Small intestine (tissue), 7 donors: Measurements from ENCODE around the gene UBE2F. TPM values are rescaled to one million over a fixed set of nuclear protein-coding genes. Genes with fewer than 3 reads are reported as not detected.

Experiments used
- DNase-seq, 2 donors: peaks; one replicate each; pipeline versions ENCODE4 v3.0.0 to v3.0.0-alpha.2; 2013
- FAIRE-seq: peaks from 2 replicates; lab custom pipeline; 2012; peaks lifted over from hg19 to GRCh38; lab: Jason Lieb, UNC
- H3K27ac ChIP-seq, 3 donors: one replicate each; pipeline ENCODE4 v1.5.1; 2013; ENCODE audit warnings: low read length in 2 of 3, mild to moderate bottlenecking in 2 of 3, control low read depth in 1 of 3, inconsistent platforms in 1 of 3, low read depth in 1 of 3, moderate library complexity in 1 of 3
- H3K27me3 ChIP-seq, 3 donors: one replicate each; pipeline ENCODE4 v1.6.1; 2013; ENCODE audit warnings: low read length in 3 of 3, inconsistent platforms in 1 of 3; ENCODE audit not compliant: control insufficient read depth in 3 of 3, insufficient read depth in 3 of 3
- H3K36me3 ChIP-seq, 3 donors: one replicate each; pipeline ENCODE4 v1.6.1; 2013; ENCODE audit warnings: low read length in 3 of 3, inconsistent platforms in 1 of 3, low read depth in 1 of 3, mild to moderate bottlenecking in 1 of 3, moderate library complexity in 1 of 3; ENCODE audit not compliant: control insufficient read depth in 3 of 3, insufficient read depth in 2 of 3
- H3K4me1 ChIP-seq, 3 donors: one replicate each; pipeline ENCODE4 v1.6.1; 2013; ENCODE audit warnings: low read length in 2 of 3, inconsistent platforms in 1 of 3, low read depth in 1 of 3, mild to moderate bottlenecking in 1 of 3, moderate library complexity in 1 of 3; ENCODE audit not compliant: control insufficient read depth in 3 of 3, insufficient read depth in 2 of 3
- H3K4me3 ChIP-seq, 3 donors: one replicate each; pipeline ENCODE4 v1.5.1; 2013; ENCODE audit warnings: low read length in 3 of 3, control low read depth in 1 of 3, inconsistent platforms in 1 of 3, low read depth in 1 of 3, mild to moderate bottlenecking in 1 of 3, moderate library complexity in 1 of 3
- H3K9me3 ChIP-seq, 2 donors: one replicate each; pipeline ENCODE4 v1.6.1; 2013; ENCODE audit warnings: low read depth in 1 of 2, low read length in 1 of 2; ENCODE audit not compliant: control insufficient read depth in 2 of 2, insufficient read depth in 1 of 2
- WGBS, 3 donors: extraction: QIAGEN DNeasy Blood & Tissue Kit; methylation state at CpG; one replicate each; pipeline ENCODE4 v1.1.7; 2013; 5-methylcytosine and 5-hydroxymethylcytosine counted together
- polyA plus RNA-seq, 4 donors: library from polyadenylated mRNA; stranded (reverse) in 3 of 4; unstranded in 1 of 4; fragments of 200-250 nt in 3 of 4; fragments of 120-200 nt in 1 of 4; gene quantifications; one replicate each; pipeline versions ENCODE4 v1.2.1 to v1.2.3, GENCODE V29; 2013
- donor health status: healthy with polysubstance abuse.
- donor health status: control.
- donor health status: control.
- donor health status: Bipolar disorder and iron deficiency.
- donor health status: healthy.

The UBE2F gene
- polyA plus RNA-seq, 4 donors = 39.7 to 64.2 (median 54.7) TPM

GRCh38 chr2:237935740-237936452 lies 30.9 kb upstream of the UBE2F start:
- Histone ChIP-seq H3K9me3 (no peaks in the 10 kb centered on the region), H3K27me3 (no peaks in the 10 kb centered on the region), H3K4me1 (peaks cover 0 to 5% (median 0%) of the 10 kb centered on the region in 3 donors), H3K4me3 (no peak overlapping the region), H3K27ac (no peak overlapping the region), H3K36me3 (no peaks in the 10 kb centered on the region)
- FAIRE-seq = no peak
- WGBS, 3 donors = 83 to 87% (median 85%) methylated on average over 11 of the region's 11 CpGs
- peak in 1 of 2 donors; percentile 30 for DNase-seq

GRCh38 chr2:237939251-237939650 lies 27.6 kb upstream of the UBE2F start:
- no peaks in the 10 kb centered on the region for H3K27me3 ChIP-seq
- DNase-seq (peak in 1 of 2 donors; percentile 43), FAIRE-seq (no peak)
- H3K9me3 ChIP-seq = peaks cover 0 to 7% of the 10 kb centered on the region in 2 donors
- no peaks in the 10 kb centered on the region for H3K4me1 ChIP-seq
- H3K4me3 ChIP-seq = no peak overlapping the region
- no peaks in the 10 kb centered on the region for H3K36me3 ChIP-seq
- H3K27ac ChIP-seq = no peak overlapping the region

DNA sequence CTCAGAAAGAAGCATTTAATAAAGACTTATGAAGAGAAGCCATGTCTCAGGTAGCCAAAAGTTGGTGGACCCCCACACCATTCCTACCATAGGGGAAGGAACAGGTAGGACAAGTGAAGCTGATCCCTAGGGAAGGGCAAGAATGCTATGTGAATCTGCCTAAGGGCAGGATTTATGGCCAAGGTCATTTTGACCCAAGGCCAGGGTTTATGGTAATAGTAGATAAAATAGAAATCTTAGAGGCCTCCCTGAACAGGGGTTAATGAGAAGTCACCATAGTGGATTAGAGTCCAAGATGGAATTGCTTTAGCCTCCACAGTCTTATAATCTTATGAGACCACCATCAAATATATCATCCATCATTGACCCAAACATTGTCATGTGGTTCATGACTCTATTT lies 26.0 kb upstream of the UBE2F start:
- peaks cover 1 to 17% of the 10 kb centered on the region in 2 donors for H3K9me3 ChIP-seq
- no peak for FAIRE-seq
- DNase-seq = no peak
- H3K27ac ChIP-seq = no peak overlapping the region
- H3K4me3 ChIP-seq = no peak overlapping the region
- no peaks in the 10 kb centered on the region for H3K4me1 ChIP-seq
- H3K27me3 ChIP-seq = no peaks in the 10 kb centered on the region
- no peaks in the 10 kb centered on the region for H3K36me3 ChIP-seq

GRCh38 chr2:237941239-237941638 lies 25.6 kb upstream of the UBE2F start:
- Histone ChIP-seq H3K9me3 (peaks cover 1 to 17% of the 10 kb centered on the region in 2 donors), H3K4me3 (no peak overlapping the region), H3K27ac (no peak overlapping the region), H3K27me3 (no peaks in the 10 kb centered on the region), H3K4me1 (no peaks in the 10 kb centered on the region), H3K36me3 (no peaks in the 10 kb centered on the region)
- FAIRE-seq (no peak), DNase-seq (no peak)
- WGBS, 3 donors = 48 to 84% (median 60%) methylated on average over 2 of the region's 2 CpGs

DNA sequence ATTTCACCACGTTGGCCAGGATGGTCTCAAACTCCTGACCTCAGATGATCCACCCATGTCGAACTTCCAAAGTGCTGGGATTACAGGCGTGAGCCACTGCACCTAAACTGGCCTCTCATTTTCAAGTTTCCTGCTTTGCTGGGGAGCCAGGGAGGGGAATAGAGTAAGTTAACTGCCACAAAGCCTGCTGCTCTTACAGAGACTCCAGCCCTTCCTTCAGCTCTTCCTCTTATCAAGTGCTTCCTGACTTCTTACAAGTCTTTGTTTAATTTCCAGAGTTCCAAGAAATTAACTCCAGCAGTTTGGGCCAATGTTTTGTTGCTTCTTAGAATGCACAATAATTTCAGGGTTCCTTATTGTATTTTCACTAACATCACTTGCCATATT lies 24.3 kb upstream of the UBE2F start:
- no peak for FAIRE-seq
- Histone ChIP-seq H3K27ac (no peak overlapping the region), H3K36me3 (no peaks in the 10 kb centered on the region), H3K4me3 (no peak overlapping the region), H3K4me1 (no peaks in the 10 kb centered on the region), H3K9me3 (peaks cover 1 to 20% of the 10 kb centered on the region in 2 donors), H3K27me3 (no peaks in the 10 kb centered on the region)
- DNase-seq = no peak
- WGBS, 3 donors = 63 to 86% (median 79%) methylated on average over 3 of the region's 3 CpGs

GRCh38 chr2:237943395-237944094 lies 23.3 kb upstream of the UBE2F start:
- DNase-seq (no peak), FAIRE-seq (no peak)
- Histone ChIP-seq H3K27me3 (no peaks in the 10 kb centered on the region), H3K4me3 (no peak overlapping the region), H3K27ac (no peak overlapping the region), H3K9me3 (peaks cover 1 to 20% of the 10 kb centered on the region in 2 donors), H3K36me3 (no peaks in the 10 kb centered on the region), H3K4me1 (no peaks in the 10 kb centered on the region)
- 90 to 93% (median 92%) methylated on average over 7 of the region's 7 CpGs for WGBS, 3 donors

GRCh38 chr2:237944302-237944701 lies 22.5 kb upstream of the UBE2F start:
- Histone ChIP-seq H3K27me3 (no peaks in the 10 kb centered on the region), H3K36me3 (no peaks in the 10 kb centered on the region), H3K27ac (no peak overlapping the region), H3K9me3 (peaks cover 1 to 20% of the 10 kb centered on the region in 2 donors), H3K4me1 (no peaks in the 10 kb centered on the region), H3K4me3 (no peak overlapping the region)
- FAIRE-seq (no peak), DNase-seq (no peak)
- 82 to 89% (median 88%) methylated on average over 4 of the region's 4 CpGs for WGBS, 3 donors

- DNase-seq (no peak), FAIRE-seq (no peak)
- Histone ChIP-seq H3K36me3 (no peaks in the 10 kb centered on the region), H3K4me3 (no peak overlapping the region), H3K9me3 (peaks cover 1 to 20% of the 10 kb centered on the region in 2 donors), H3K27ac (no peak overlapping the region), H3K27me3 (no peaks in the 10 kb centered on the region), H3K4me1 (no peaks in the 10 kb centered on the region)
- WGBS, 3 donors = 56 to 61% (median 59%) methylated on average over 1 of the region's 1 CpG
Observed at GRCh38 chr2:237946423-237946822, 20.4 kb upstream of the UBE2F start.
